Erythroblast (primary cell): Measurements from ENCODE around the gene MGAT4A.

Experiments used
- GATA1 ChIP-seq: IDR thresholded peaks from 2 replicates; pipeline ENCODE4 v1.6.1; 2011; ENCODE audit warnings: low read depth, mild to moderate bottlenecking, control low read depth, low read length, moderate library complexity
- POLR2A ChIP-seq: IDR thresholded peaks from 2 replicates; pipeline ENCODE4 v1.6.1; 2011; ENCODE audit warnings: mild to moderate bottlenecking, low read length

DNA sequence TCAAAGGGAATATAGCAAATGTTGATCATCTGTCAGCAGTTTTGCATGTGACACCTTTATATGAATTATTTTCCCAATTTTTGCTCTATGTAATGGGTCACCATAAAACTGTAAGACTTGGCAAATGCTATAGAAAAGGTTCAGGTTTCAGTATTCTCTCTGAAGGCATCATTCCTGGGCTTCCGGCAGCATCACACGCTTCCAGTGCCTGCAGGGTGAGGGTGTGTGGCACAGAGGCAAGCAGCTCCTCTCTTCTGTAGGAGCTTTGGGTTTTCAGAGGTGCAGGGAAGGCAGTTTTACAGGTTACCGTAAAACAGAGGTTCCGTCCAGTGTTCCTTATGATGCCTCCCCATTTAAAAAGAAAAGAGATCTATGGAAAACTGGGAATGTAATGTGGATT lies 141.4 kb downstream of the MGAT4A start:
- TF ChIP-seq POLR2A (no peak), GATA1 (no peak)
